H1 (cell line): ENCODE measurements around the gene RWDD3. TPM values are rescaled to one million over a fixed set of nuclear protein-coding genes. Genes with fewer than 3 reads are reported as not detected.

Experiments
- CTCF ChIA-PET: fragments of 300-600 bp; sonication (Branson Sonifier 250); formaldehyde crosslinking; loops from one replicate; lab custom pipeline; 2021; ENCODE audit not compliant: partially characterized antibody; lab: Charles Lee
- POLR2A ChIA-PET: fragments of 300-600 bp; sonication (Branson Sonifier 250); formaldehyde crosslinking; loops from one replicate; lab custom pipeline; 2021; ENCODE audit warnings: inconsistent platforms; ENCODE audit not compliant: partially characterized antibody; lab: Charles Lee
- DNase-seq, 2 experiments: peaks; one replicate each; pipeline versions ENCODE4 v3.0.0 to v3.0.0-alpha.2; 2010 to 2022; ENCODE audit warnings: low spot score in 2 of 2, low read depth in 1 of 2, mixed read lengths in 1 of 2
- FAIRE-seq: peaks from 2 replicates; lab custom pipeline; 2011; peaks lifted over from hg19 to GRCh38; lab: Jason Lieb, UNC
- H2AFZ ChIP-seq: 2 replicates; pipeline ENCODE4 v1.8.1; 2012; ENCODE audit warnings: low read length, inconsistent platforms
- H2AK5ac ChIP-seq: 2 replicates; pipeline ENCODE4 v1.6.1; 2013; ENCODE audit warnings: low read depth, low read length
- H2BK120ac ChIP-seq: replicated peaks from 2 replicates; pipeline ENCODE3; 2013; ENCODE audit warnings: low read depth, low read length, inconsistent platforms
- H2BK12ac ChIP-seq: 2 replicates; pipeline ENCODE4 v1.6.1; 2013; ENCODE audit warnings: low read depth, low read length
- H2BK15ac ChIP-seq: 2 replicates; pipeline ENCODE4 v1.6.1; 2013; ENCODE audit warnings: low read length
- H2BK20ac ChIP-seq: 2 replicates; pipeline ENCODE4 v1.6.1; 2013; ENCODE audit warnings: low read length
- H2BK5ac ChIP-seq: 2 replicates; pipeline ENCODE4 v1.6.1; 2013; ENCODE audit warnings: low read depth, low read length
- H3K14ac ChIP-seq: 2 replicates; pipeline ENCODE4 v1.6.1; 2013; ENCODE audit warnings: inconsistent platforms; ENCODE audit not compliant: insufficient read length
- H3K18ac ChIP-seq: 2 replicates; pipeline ENCODE4 v1.6.1; 2013; ENCODE audit warnings: low read length; ENCODE audit errors: extremely low read depth
- H3K23ac ChIP-seq: 2 replicates; pipeline ENCODE4 v1.6.1; 2013; ENCODE audit warnings: inconsistent platforms; ENCODE audit not compliant: insufficient read length
- H3K23me2 ChIP-seq: 2 replicates; pipeline ENCODE4 v1.6.1; 2013; ENCODE audit warnings: low read depth, low read length
- H3K27ac ChIP-seq: 2 replicates; pipeline ENCODE4 v1.6.1; 2011; ENCODE audit warnings: low read depth, low read length, inconsistent platforms
- H3K27me3 ChIP-seq, 4 experiments: replicated peaks in 1 of 4; 1 replicate in 1 of 4; 2 replicates in 3 of 4; pipeline versions ENCODE4 v1.6.1 to v1.8.1; 2011 to 2013; ENCODE audit warnings: low read length in 3 of 4, mild to moderate bottlenecking in 3 of 4, inconsistent platforms in 2 of 4, mixed read lengths in 2 of 4, moderate library complexity in 1 of 4; ENCODE audit not compliant: control insufficient read depth in 3 of 4, insufficient read depth in 3 of 4; ENCODE audit errors: extremely low read depth in 1 of 4
- H3K36me3 ChIP-seq, 4 experiments: 2 replicates each; pipeline versions ENCODE4 v1.6.1 to v1.8.1; 2011 to 2013; ENCODE audit warnings: mild to moderate bottlenecking in 4 of 4, low read length in 3 of 4, moderate library complexity in 2 of 4, control low read depth in 1 of 4, inconsistent platforms in 1 of 4; ENCODE audit not compliant: insufficient read depth in 4 of 4, control insufficient read depth in 2 of 4
- H3K4ac ChIP-seq: replicated peaks from 2 replicates; pipeline ENCODE3; 2013; ENCODE audit warnings: low read length, low read depth, mixed read lengths, inconsistent platforms; ENCODE audit not compliant: insufficient read length
- H3K4me1 ChIP-seq, 4 experiments: replicated peaks in 1 of 4; 1 replicate in 1 of 4; 2 replicates in 3 of 4; pipeline versions ENCODE4 v1.6.1 to v1.8.1; 2011 to 2013; ENCODE audit warnings: low read length in 3 of 4, inconsistent platforms in 2 of 4, mixed read lengths in 1 of 4; ENCODE audit not compliant: insufficient read depth in 4 of 4, control insufficient read depth in 3 of 4
- H3K4me2 ChIP-seq, 2 experiments: 2 replicates each; pipeline versions ENCODE4 v1.6.1 to v1.8.1; 2011 to 2013; ENCODE audit warnings: low read depth in 2 of 2, low read length in 2 of 2, control low read depth in 1 of 2, inconsistent platforms in 1 of 2, mild to moderate bottlenecking in 1 of 2; ENCODE audit not compliant: insufficient read depth in 1 of 2
- H3K4me3 ChIP-seq, 4 experiments: fragments of 200-600, 300-600 bp in 1 of 4; sonication (generic), shearing (Covaris generic), sonication (Bioruptor Twin) in 1 of 4; 2 replicates each; pipeline versions ENCODE4 v1.5.1 to v1.8.1; 2011 to 2016; ENCODE audit warnings: low read length in 4 of 4, low read depth in 3 of 4, control low read depth in 2 of 4, inconsistent platforms in 2 of 4, mild to moderate bottlenecking in 2 of 4, mixed read lengths in 1 of 4, moderate library complexity in 1 of 4; ENCODE audit not compliant: insufficient read depth in 2 of 4; ENCODE audit errors: extremely low read depth in 1 of 4
- H3K56ac ChIP-seq: replicated peaks from 2 replicates; pipeline ENCODE3; 2013; ENCODE audit warnings: low read depth, mild to moderate bottlenecking, mixed read lengths, low read length, inconsistent platforms; ENCODE audit not compliant: insufficient read length
- H3K79me1 ChIP-seq: 2 replicates; pipeline ENCODE4 v1.6.1; 2013; ENCODE audit warnings: low read depth, low read length, control low read depth
- H3K79me2 ChIP-seq, 2 experiments: 2 replicates each; pipeline versions ENCODE4 v1.6.1 to v1.8.1; 2012 to 2013; ENCODE audit warnings: low read length in 2 of 2, mild to moderate bottlenecking in 2 of 2, inconsistent platforms in 1 of 2; ENCODE audit not compliant: insufficient read depth in 2 of 2, control insufficient read depth in 1 of 2
- H3K9ac ChIP-seq, 4 experiments: replicated peaks in 1 of 4; 1 replicate in 1 of 4; 2 replicates in 3 of 4; pipeline versions ENCODE4 v1.6.1 to v1.8.1; 2011 to 2013; ENCODE audit warnings: low read depth in 3 of 4, low read length in 3 of 4, control low read depth in 2 of 4, mild to moderate bottlenecking in 2 of 4, moderate library complexity in 2 of 4, inconsistent platforms in 1 of 4; ENCODE audit errors: extremely low read depth in 1 of 4
- H3K9me3 ChIP-seq, 2 experiments: 2 replicates each; pipeline versions ENCODE4 v1.6.1 to v1.8.1; 2012 to 2013; ENCODE audit warnings: mild to moderate bottlenecking in 2 of 2, moderate library complexity in 2 of 2, control low read depth in 1 of 2, inconsistent platforms in 1 of 2, low read depth in 1 of 2, low read length in 1 of 2, mixed read lengths in 1 of 2; ENCODE audit not compliant: insufficient read depth in 2 of 2
- H4K20me1 ChIP-seq, 2 experiments: replicated peaks in 1 of 2; 2 replicates each; pipeline versions ENCODE3 to v1.8.1; 2011 to 2013; ENCODE audit warnings: inconsistent platforms in 2 of 2, low read length in 2 of 2, mild to moderate bottlenecking in 1 of 2; ENCODE audit not compliant: insufficient read depth in 2 of 2, control insufficient read depth in 1 of 2
- H4K5ac ChIP-seq: 2 replicates; pipeline ENCODE4 v1.6.1; 2013; ENCODE audit warnings: low read length, low read depth, mixed read lengths, inconsistent platforms; ENCODE audit not compliant: insufficient read length
- H4K8ac ChIP-seq: 2 replicates; pipeline ENCODE4 v1.8.0; 2013; ENCODE audit warnings: mild to moderate bottlenecking, moderate library complexity, low read length, inconsistent platforms; ENCODE audit not compliant: insufficient read depth; ENCODE audit errors: extremely low read depth
- H4K91ac ChIP-seq: replicated peaks from 2 replicates; pipeline ENCODE3; 2013; ENCODE audit warnings: low read length, mixed read lengths, inconsistent platforms; ENCODE audit not compliant: insufficient read length
- BCL11A ChIP-seq, 2 experiments: IDR thresholded peaks; one replicate each; pipeline ENCODE4 v1.6.1; 2011; ENCODE audit warnings: low read depth in 2 of 2, low read length in 2 of 2, mild to moderate bottlenecking in 2 of 2
- EP300 ChIP-seq, 2 experiments: IDR thresholded peaks; 1 replicate in 1 of 2; 2 replicates in 1 of 2; pipeline ENCODE4 v1.6.1; 2011 to 2012; ENCODE audit warnings: low read depth in 2 of 2, low read length in 2 of 2, mild to moderate bottlenecking in 2 of 2, borderline replicate concordance in 1 of 2, inconsistent platforms in 1 of 2, moderate library complexity in 1 of 2
- RNF2 ChIP-seq: fragments of 200-900, 300-1000 bp; sonication (generic); IDR thresholded peaks from 2 replicates; pipeline ENCODE4 v1.7.1; 2016; ENCODE audit warnings: borderline replicate concordance, low read depth, mild to moderate bottlenecking, antibody characterized with exemption, low read length; ENCODE audit not compliant: poor library complexity, severe bottlenecking; ENCODE audit errors: missing control alignments
- WGBS, 2 experiments: shearing (Covaris generic) in 1 of 2; methylation state at CpG; one replicate each; pipeline versions ENCODE4 v1.1.6 to v1.1.7; 2013 to 2015; ENCODE audit warnings: low lambda C conversion rate in 2 of 2, mixed read lengths in 2 of 2, inconsistent platforms in 1 of 2, low coverage in 1 of 2, missing lambda C conversion rate in 1 of 2; ENCODE audit not compliant: insufficient replicate concordance in 2 of 2, insufficient coverage in 1 of 2, insufficient read length in 1 of 2; ENCODE audit errors: extremely low coverage in 1 of 2, missing lambda C conversion rate in 1 of 2; 5-methylcytosine and 5-hydroxymethylcytosine counted together
- polyA plus RNA-seq, 7 experiments: library from polyadenylated mRNA; depleted of rRNA in 3 of 7; stranded (reverse) in 5 of 7; unstranded in 2 of 7; fragments of >200 nt in 5 of 7; fragments of 200-250 nt in 2 of 7; gene quantifications; 1 replicate in 5 of 7; 2 replicates in 1 of 7; 4 replicates in 1 of 7; pipeline versions ENCODE4 v1.2.1 to v1.2.3, GENCODE V29; 2011 to 2013; ENCODE audit warnings: missing spikeins in 2 of 7, mixed read lengths in 2 of 7
- total RNA-seq: library from RNA; stranded (reverse); fragmentation: NEBNext Ultra II Directional; extraction: Animal tissue kit (Norgen Biotek cat#: 25700); gene quantifications from 2 replicates; pipeline ENCODE4 v1.2.1, GENCODE V29; 2021

Gene RWDD3
- total and polyA plus RNA-seq, 2 of the 8 experiments (the other 6 are each of a cell fraction or from before 2014, with no cell fraction given): 7.9 to 14.5 TPM

- no peak for TF ChIP-seq EP300 (IDR thresholded peaks at IDR 0.05; ENCODE audit: borderline replicate concordance in 1 of 2, low read depth in 2 of 2, low read length in 2 of 2)
- TF ChIP-seq BCL11A (IDR thresholded peaks at IDR 0.05; ENCODE audit: low read depth in 2 of 2, low read length in 2 of 2): no peak
- TF ChIP-seq RNF2: no peak
- Histone ChIP-seq H4K91ac (no peak overlapping the region), H2AK5ac (no peak overlapping the region), H3K4ac (no peak overlapping the region), H3K9ac (no peak overlapping the region), H2BK15ac (no peak overlapping the region), H3K4me2 (no peak overlapping the region), H3K27me3 (no peaks in the 10 kb centered on the region), H2BK20ac (0 out of 2 replicates have a peak overlapping the region, but pooled peaks have one; percentile 36), H3K18ac (no peak overlapping the region), H3K27ac (no peak overlapping the region), H2AFZ (no peak overlapping the region), H2BK120ac (no peak overlapping the region), H4K8ac (no peak overlapping the region), H4K20me1 (no peaks in the 10 kb centered on the region), H2BK12ac (no peak overlapping the region), H3K79me1 (no peaks in the 10 kb centered on the region), H2BK5ac (no peak overlapping the region), H3K14ac (no peak overlapping the region), H4K5ac (no peak overlapping the region), H3K79me2 (no peaks in the 10 kb centered on the region), H3K56ac (no peak overlapping the region), H3K23ac (no peak overlapping the region), H3K9me3 (no peaks in the 10 kb centered on the region), H3K4me3 (no peak overlapping the region), H3K23me2 (no peaks in the 10 kb centered on the region), H3K4me1 (peaks cover 0 to 4% (median 2%) of the 10 kb centered on the region in 4 experiments; a peak in 2 of 7 replicates), H3K36me3 (no peaks in the 10 kb centered on the region)
- no peak for FAIRE-seq
- DNase-seq: no peak
- POLR2A ChIA-PET: no interaction called here
- CTCF ChIA-PET: interaction anchor here (1.0 kb wide), 1 partner anchor 14 kb away, joined by 4 read pairs; no protein-coding TSS in a partner anchor
- 82% methylated on average over 3 of the region's 3 CpGs; no CpG with 5 or more reads in 1 of the 2 experiments for WGBS, 2 experiments
These were observed 39.0 kb upstream of the RWDD3 start for GRCh38 chr1:95195046-95195445.
